Measurements from ENCODE around the gene LOC101059915.

The LOC101059915 gene

GRCh38 chrX:71650333-71650969 is 16.9 kb upstream of the LOC101059915 start:
- intact Hi-C loops (cut with micrococcal nuclease; ENCODE audit: unreplicated experiment), result loop anchor here (2.0 to 5.0 kb wide), 2 partner anchors 28 to 68 kb away; no protein-coding TSS in a partner anchor
- CTCF ChIA-PET (ENCODE audit: unreplicated experiment), result no interaction called here
- Histone ChIP-seq H2AFZ (ENCODE audit: low read length) (peak overlapping the region; percentile 64), H3K79me2 (ENCODE audit: insufficient read depth, low read depth, low read length) (no peaks in the 10 kb centered on the region), H3K27ac (ENCODE audit: low read depth, low read length, poor library complexity, severe bottlenecking) (no peak overlapping the region), H3K9me2 (ENCODE audit: insufficient read depth, low read length) (no peaks in the 10 kb centered on the region), H3K9me3 (ENCODE audit: low read length) (no peaks in the 10 kb centered on the region), H4K20me1 (ENCODE audit: insufficient read depth, low read length) (no peaks in the 10 kb centered on the region), H3K4me3 (ENCODE audit: low read depth, low read length, poor library complexity, severe bottlenecking) (no peak overlapping the region), H3K36me3 (ENCODE audit: insufficient read depth, low read length) (no peaks in the 10 kb centered on the region), H3K4me2 (ENCODE audit: low read length) (no peak overlapping the region; the same call in 1 of the 2 replicates), H3K4me1 (ENCODE audit: insufficient read depth, low read length, poor library complexity, severe bottlenecking) (peaks cover 9% of the 10 kb centered on the region)
- peak; percentile 62 for DNase-seq (ENCODE audit: low spot score)
- no TSS peak for BruUV-seq (replicated peaks)
- POLR2A ChIA-PET, result interaction anchor here (0.7 kb wide), 1 partner anchor 44 kb away, joined by 3 read pairs; no protein-coding TSS in a partner anchor
- no peak for TF ChIP-seq EZH2phosphoT487 (IDR thresholded peaks at IDR 0.05; ENCODE audit: borderline replicate concordance, low read depth, low read length)
- peak; percentile 63 for TF ChIP-seq CTCF (conservative IDR thresholded peaks at IDR 0.05; ENCODE audit: low read length)

DNA sequence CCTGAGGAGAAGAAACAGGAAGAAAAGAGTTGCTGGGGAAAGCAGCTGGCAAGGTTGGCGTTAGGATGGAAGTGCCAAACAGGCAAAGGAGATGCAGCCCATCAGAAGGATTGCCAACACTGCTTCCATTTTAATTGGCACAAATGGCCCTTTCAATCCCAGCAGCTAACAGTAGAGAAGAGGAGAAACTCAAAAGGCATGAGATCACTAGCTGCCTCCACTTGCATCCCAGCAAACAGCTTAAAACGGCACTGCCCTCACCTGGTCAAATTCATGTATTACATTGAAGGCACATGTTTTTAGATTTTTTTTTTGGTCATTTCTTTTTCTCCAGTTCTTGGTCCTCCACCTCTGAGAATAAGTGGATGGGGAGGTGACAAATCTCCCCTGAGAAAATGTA is 14.9 kb upstream of the LOC101059915 start:
- peak; percentile 80 for TF ChIP-seq CTCF (conservative IDR thresholded peaks at IDR 0.05; ENCODE audit: low read length)
- TF ChIP-seq EZH2phosphoT487 (IDR thresholded peaks at IDR 0.05; ENCODE audit: borderline replicate concordance, low read depth, low read length), result no peak
- H2AFZ ChIP-seq (ENCODE audit: low read length), result peak overlapping the region; percentile 52; the same call in 1 of the 2 replicates
- no peak overlapping the region for H3K27ac ChIP-seq (ENCODE audit: low read depth, low read length, poor library complexity, severe bottlenecking)
- BruUV-seq (replicated peaks), result no TSS peak
- no peaks in the 10 kb centered on the region for H3K36me3 ChIP-seq (ENCODE audit: insufficient read depth, low read length)
- H3K4me3 ChIP-seq (ENCODE audit: low read depth, low read length, poor library complexity, severe bottlenecking), result no peak overlapping the region
- H3K4me2 ChIP-seq (ENCODE audit: low read length), result no peak overlapping the region
- H4K20me1 ChIP-seq (ENCODE audit: insufficient read depth, low read length), result no peaks in the 10 kb centered on the region
- peak; percentile 70 for DNase-seq (ENCODE audit: low spot score)
- no peaks in the 10 kb centered on the region for H3K9me3 ChIP-seq (ENCODE audit: low read length)
- no peaks in the 10 kb centered on the region for H3K79me2 ChIP-seq (ENCODE audit: insufficient read depth, low read depth, low read length)
- H3K9me2 ChIP-seq (ENCODE audit: insufficient read depth, low read length), result no peaks in the 10 kb centered on the region
- intact Hi-C loops (cut with micrococcal nuclease; ENCODE audit: unreplicated experiment), result loop anchor here (1.0 to 5.0 kb wide), 2 partner anchors 43 to 70 kb away; no protein-coding TSS in a partner anchor
- ChIA-PET POLR2A (no interaction called here), CTCF (ENCODE audit: unreplicated experiment) (interaction anchor here (0.6 kb wide), 1 partner anchor 264 kb away, joined by 3 read pairs; no protein-coding TSS in a partner anchor)
- peaks cover 9% of the 10 kb centered on the region for H3K4me1 ChIP-seq (ENCODE audit: insufficient read depth, low read length, poor library complexity, severe bottlenecking)

- Histone ChIP-seq H3K4me3 (ENCODE audit: low read depth, low read length, poor library complexity, severe bottlenecking) (no peak overlapping the region), H3K4me2 (ENCODE audit: low read length) (no peak overlapping the region), H3K9me3 (ENCODE audit: low read length) (no peaks in the 10 kb centered on the region), H3K9me2 (ENCODE audit: insufficient read depth, low read length) (no peaks in the 10 kb centered on the region), H3K4me1 (ENCODE audit: insufficient read depth, low read length, poor library complexity, severe bottlenecking) (peaks cover 9% of the 10 kb centered on the region), H3K36me3 (ENCODE audit: insufficient read depth, low read length) (no peaks in the 10 kb centered on the region), H3K27ac (ENCODE audit: low read depth, low read length, poor library complexity, severe bottlenecking) (no peak overlapping the region), H3K79me2 (ENCODE audit: insufficient read depth, low read depth, low read length) (no peaks in the 10 kb centered on the region), H4K20me1 (ENCODE audit: insufficient read depth, low read length) (no peaks in the 10 kb centered on the region), H2AFZ (ENCODE audit: low read length) (no peak overlapping the region)
- TF ChIP-seq CTCF (conservative IDR thresholded peaks at IDR 0.05; ENCODE audit: low read length) (no peak), EZH2phosphoT487 (IDR thresholded peaks at IDR 0.05; ENCODE audit: borderline replicate concordance, low read depth, low read length) (no peak)
- no peak for DNase-seq (ENCODE audit: low spot score)
- no TSS peak for BruUV-seq (replicated peaks)
- ChIA-PET POLR2A (no interaction called here), CTCF (ENCODE audit: unreplicated experiment) (no interaction called here)
- intact Hi-C loops (cut with micrococcal nuclease; ENCODE audit: unreplicated experiment), result loop anchor here (5.0 kb wide), 1 partner anchor 71 kb away; no protein-coding TSS in a partner anchor
Measured at GRCh38 chrX:71653344-71653743, 14.0 kb upstream of the LOC101059915 start.

All from OCI-LY7 (cell line).